ENCODE data around the gene INHBC. TPM values are rescaled to one million over a fixed set of nuclear protein-coding genes. Genes with fewer than 3 reads are reported as not detected.
A peak's percentile ranks its signal among the peaks of the same experiment; 100 is the strongest.

The INHBC gene
- total RNA-seq, 4 donors from 2014 or later = not detected

- no peaks in the 10 kb centered on the region for H3K9me3 ChIP-seq
- no peak overlapping the region for H3K4me3 ChIP-seq
- H3K27ac ChIP-seq = no peak overlapping the region
- intact Hi-C loops (cut with DNase I; ENCODE audit: low total_unique reads) = no loop called here
- peaks cover 2 to 10% of the 10 kb centered on the region in 2 donors for H3K4me1 ChIP-seq
- no peaks in the 10 kb centered on the region for H3K27me3 ChIP-seq
- no peaks in the 10 kb centered on the region for H3K36me3 ChIP-seq
- no peak for DNase-seq
- no peak for TF ChIP-seq CTCF (IDR thresholded peaks at IDR 0.05)
- no peak for TF ChIP-seq POLR2A (IDR thresholded peaks at IDR 0.05)
These were observed 21.0 kb downstream of the INHBC start for GRCh38 chr12:57455374-57456144.

GRCh38 chr12:57456145-57456700 is 21.6 kb downstream of the INHBC start:
- Histone ChIP-seq H3K27me3 (no peaks in the 10 kb centered on the region), H3K36me3 (no peaks in the 10 kb centered on the region), H3K27ac (no peak overlapping the region), H3K9me3 (no peaks in the 10 kb centered on the region), H3K4me3 (no peak overlapping the region), H3K4me1 (peaks cover 3 to 17% of the 10 kb centered on the region in 2 donors)
- intact Hi-C loops (cut with DNase I; ENCODE audit: low total_unique reads) = no loop called here
- no peak for DNase-seq
- TF ChIP-seq CTCF (IDR thresholded peaks at IDR 0.05) (peak in 1 of 4 experiments; percentile 37), POLR2A (IDR thresholded peaks at IDR 0.05) (no peak)

- intact Hi-C loops (cut with DNase I; ENCODE audit: low total_unique reads) = no loop called here
- H3K9me3 ChIP-seq = no peaks in the 10 kb centered on the region
- no peaks in the 10 kb centered on the region for H3K27me3 ChIP-seq
- H3K4me1 ChIP-seq = peaks cover 3 to 18% of the 10 kb centered on the region in 2 donors
- no peak overlapping the region for H3K27ac ChIP-seq
- no peaks in the 10 kb centered on the region for H3K36me3 ChIP-seq
- TF ChIP-seq POLR2A (IDR thresholded peaks at IDR 0.05) = no peak
- no peak for TF ChIP-seq CTCF (IDR thresholded peaks at IDR 0.05)
- DNase-seq = no peak
- H3K4me3 ChIP-seq = no peak overlapping the region
These were observed 22.3 kb downstream of the INHBC start for GRCh38 chr12:57456737-57457490.

- no peaks in the 10 kb centered on the region for H3K27me3 ChIP-seq
- no peak for DNase-seq
- intact Hi-C loops (cut with DNase I; ENCODE audit: low total_unique reads) = no loop called here
These were observed 24.1 kb downstream of the INHBC start for GRCh38 chr12:57458665-57459054.

More at GRCh38 chr12:57458665-57459054, 24.1 kb downstream of the INHBC start:
- H3K4me1 ChIP-seq = peaks cover 3 to 11% of the 10 kb centered on the region in 2 donors
- H3K9me3 ChIP-seq = no peaks in the 10 kb centered on the region
- TF ChIP-seq POLR2A (IDR thresholded peaks at IDR 0.05) (no peak), CTCF (IDR thresholded peaks at IDR 0.05) (no peak)
- no peaks in the 10 kb centered on the region for H3K36me3 ChIP-seq
- H3K4me3 ChIP-seq = peak overlapping the region; percentile 51 to 59
- peak overlapping the region; percentile 89 to 91 for H3K27ac ChIP-seq

Measured in uterus (tissue), 4 donors.